Measurements from ENCODE around the gene CERS5.
A peak's percentile ranks its signal among the peaks of the same experiment; 100 is the strongest.
"Not testable (repeated sequence)": the region's sequence is repeated elsewhere in the genome, so short reads cannot be mapped to it uniquely, and the experiment has no call there.

CERS5 gene

DNA sequence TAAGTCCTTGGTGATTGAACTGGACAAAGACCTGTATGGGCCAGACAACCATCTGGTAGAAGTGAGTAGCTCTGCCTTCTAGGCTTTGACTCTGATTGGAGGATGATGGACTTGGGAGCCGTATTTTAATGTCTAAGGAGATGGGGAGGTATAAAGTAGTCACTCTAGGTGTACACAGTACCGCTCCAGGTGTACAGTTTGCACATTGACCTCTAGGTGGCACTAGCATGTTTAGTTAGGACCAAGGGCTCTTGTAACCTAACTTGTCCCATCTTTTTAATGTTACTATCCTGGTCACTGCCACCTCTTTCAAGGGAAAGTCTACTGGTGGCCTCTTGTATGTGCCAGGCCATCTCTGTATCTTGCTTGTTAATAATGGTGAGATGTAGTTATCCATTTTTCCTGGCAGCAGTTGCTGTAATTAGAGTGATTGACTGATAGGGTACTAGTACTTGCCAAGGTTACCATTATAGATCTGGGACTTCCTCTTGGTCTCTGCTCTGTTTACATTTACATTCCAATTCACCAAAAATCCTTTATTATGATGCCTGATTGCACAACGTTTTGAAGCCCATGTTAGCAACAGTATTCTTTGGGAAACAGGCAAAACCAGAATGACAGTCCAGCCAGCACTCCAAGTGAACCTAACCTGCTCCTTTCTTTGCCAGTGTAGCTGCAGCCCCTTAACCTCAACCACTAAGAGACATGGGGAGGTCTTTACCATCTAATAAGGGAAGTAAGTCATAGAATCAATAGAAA, 78.4 kb downstream of the CERS5 start:
- H3K4me3 ChIP-seq (replicated peaks; ENCODE audit: low read depth, low read length): no peak overlapping the region
- DNase-seq (ENCODE audit: extremely low read depth, low read depth): no peak
- TF ChIP-seq, protein P1, sequence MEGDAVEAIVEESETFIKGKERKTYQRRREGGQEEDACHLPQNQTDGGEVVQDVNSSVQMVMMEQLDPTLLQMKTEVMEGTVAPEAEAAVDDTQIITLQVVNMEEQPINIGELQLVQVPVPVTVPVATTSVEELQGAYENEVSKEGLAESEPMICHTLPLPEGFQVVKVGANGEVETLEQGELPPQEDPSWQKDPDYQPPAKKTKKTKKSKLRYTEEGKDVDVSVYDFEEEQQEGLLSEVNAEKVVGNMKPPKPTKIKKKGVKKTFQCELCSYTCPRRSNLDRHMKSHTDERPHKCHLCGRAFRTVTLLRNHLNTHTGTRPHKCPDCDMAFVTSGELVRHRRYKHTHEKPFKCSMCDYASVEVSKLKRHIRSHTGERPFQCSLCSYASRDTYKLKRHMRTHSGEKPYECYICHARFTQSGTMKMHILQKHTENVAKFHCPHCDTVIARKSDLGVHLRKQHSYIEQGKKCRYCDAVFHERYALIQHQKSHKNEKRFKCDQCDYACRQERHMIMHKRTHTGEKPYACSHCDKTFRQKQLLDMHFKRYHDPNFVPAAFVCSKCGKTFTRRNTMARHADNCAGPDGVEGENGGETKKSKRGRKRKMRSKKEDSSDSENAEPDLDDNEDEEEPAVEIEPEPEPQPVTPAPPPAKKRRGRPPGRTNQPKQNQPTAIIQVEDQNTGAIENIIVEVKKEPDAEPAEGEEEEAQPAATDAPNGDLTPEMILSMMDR (IDR thresholded peaks at IDR 0.05; ENCODE audit: low read depth, low read length, missing control alignments): peak; percentile 85

DNA sequence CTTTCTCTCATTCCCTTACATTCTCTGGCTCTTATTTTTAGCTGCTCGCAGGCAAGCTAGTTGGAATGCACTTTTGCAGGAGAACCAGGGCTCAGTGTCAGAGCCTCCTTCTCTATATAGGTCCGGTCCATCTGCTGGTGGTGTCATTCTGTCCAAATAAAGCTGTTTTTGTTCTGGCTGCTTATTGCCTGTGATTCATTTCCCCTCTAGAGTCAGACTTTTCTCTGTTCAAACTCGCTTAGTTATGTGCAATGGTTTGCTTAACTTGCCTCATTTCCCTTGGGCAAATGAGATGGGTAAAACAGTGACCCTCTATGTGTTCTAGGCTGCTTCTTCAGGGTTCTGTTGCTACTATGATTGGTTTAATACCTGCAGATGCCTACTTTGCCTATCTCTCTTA, 79.2 kb downstream of the CERS5 start:
- H3K4me3 ChIP-seq (replicated peaks; ENCODE audit: low read depth, low read length): no peak overlapping the region
- TF ChIP-seq, protein P1 (IDR thresholded peaks at IDR 0.05; ENCODE audit: low read depth, low read length, missing control alignments): no peak
- DNase-seq (ENCODE audit: extremely low read depth, low read depth): no peak

DNA sequence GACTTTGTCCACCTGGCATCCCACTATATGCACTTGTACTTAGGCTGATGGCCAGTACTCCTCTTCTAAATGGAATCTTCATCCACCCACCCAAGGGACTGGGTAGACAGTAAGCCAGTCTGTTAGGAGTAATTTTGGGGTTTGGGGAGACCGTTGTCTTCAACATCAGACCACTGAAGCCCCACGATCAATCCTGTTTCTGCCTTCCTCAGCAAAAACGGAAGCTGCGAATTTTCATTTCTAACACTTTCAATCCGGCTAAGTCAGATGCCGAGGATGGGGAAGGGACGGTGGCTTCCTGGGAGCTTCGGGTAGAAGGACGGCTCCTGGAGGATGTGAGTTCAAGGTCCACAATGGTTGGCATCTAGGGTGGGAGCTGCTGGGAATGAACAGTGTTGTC, 80.0 kb downstream of the CERS5 start:
- TF ChIP-seq, protein P1 (IDR thresholded peaks at IDR 0.05; ENCODE audit: low read depth, low read length, missing control alignments): no peak
- H3K4me3 ChIP-seq (replicated peaks; ENCODE audit: low read depth, low read length): no peak overlapping the region
- no peak for DNase-seq (ENCODE audit: extremely low read depth, low read depth)

DNA sequence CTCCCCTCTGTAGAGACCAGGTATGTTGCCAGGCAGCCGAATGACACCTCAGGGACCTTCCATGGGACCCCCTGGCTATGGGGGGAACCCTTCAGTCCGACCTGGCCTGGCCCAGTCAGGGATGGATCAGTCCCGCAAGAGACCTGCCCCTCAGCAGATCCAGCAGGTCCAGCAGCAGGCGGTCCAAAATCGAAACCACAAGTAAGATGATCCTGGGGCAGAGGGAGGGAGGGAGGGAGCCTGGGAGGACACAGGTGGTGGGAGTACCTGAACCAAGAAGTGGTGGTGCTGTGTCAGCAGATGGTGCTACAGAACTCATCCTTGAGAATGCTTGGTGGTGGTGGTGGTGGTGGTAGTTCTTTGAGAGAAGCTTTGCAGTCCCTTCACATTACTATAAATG, 81.0 kb downstream of the CERS5 start:
- peak overlapping the region; percentile 66 for H3K4me3 ChIP-seq (replicated peaks; ENCODE audit: low read depth, low read length)
- TF ChIP-seq, protein P1 (IDR thresholded peaks at IDR 0.05; ENCODE audit: low read depth, low read length, missing control alignments): no peak
- no peak for DNase-seq (ENCODE audit: extremely low read depth, low read depth)

DNA sequence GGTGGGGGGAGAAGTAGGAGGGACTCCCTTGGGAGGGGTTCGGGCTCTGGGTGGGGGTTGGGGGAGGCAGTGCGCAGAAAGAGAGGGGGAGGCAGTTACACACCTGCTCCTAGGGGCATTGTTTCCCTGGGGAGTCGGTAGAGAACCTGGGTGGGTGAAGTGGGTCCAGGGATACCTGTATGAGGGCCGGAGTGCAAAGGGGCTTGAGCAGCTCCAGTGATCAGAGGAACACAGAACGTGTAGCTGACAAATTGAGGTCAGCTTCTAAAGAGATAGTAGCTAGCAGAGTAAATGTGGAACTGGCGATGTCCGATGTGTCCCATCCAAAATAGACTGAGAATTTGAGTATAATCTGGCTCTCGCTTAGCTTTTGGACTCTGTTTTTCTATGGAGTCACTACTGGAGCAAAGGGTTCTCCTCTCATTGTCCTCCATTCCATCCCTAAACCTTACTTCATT, 81.5 kb downstream of the CERS5 start:
- TF ChIP-seq, protein P1 (IDR thresholded peaks at IDR 0.05; ENCODE audit: low read depth, low read length, missing control alignments): no peak
- H3K4me3 ChIP-seq (replicated peaks; ENCODE audit: low read depth, low read length): peak overlapping the region; percentile 66
- DNase-seq (ENCODE audit: extremely low read depth, low read depth): no peak

DNA sequence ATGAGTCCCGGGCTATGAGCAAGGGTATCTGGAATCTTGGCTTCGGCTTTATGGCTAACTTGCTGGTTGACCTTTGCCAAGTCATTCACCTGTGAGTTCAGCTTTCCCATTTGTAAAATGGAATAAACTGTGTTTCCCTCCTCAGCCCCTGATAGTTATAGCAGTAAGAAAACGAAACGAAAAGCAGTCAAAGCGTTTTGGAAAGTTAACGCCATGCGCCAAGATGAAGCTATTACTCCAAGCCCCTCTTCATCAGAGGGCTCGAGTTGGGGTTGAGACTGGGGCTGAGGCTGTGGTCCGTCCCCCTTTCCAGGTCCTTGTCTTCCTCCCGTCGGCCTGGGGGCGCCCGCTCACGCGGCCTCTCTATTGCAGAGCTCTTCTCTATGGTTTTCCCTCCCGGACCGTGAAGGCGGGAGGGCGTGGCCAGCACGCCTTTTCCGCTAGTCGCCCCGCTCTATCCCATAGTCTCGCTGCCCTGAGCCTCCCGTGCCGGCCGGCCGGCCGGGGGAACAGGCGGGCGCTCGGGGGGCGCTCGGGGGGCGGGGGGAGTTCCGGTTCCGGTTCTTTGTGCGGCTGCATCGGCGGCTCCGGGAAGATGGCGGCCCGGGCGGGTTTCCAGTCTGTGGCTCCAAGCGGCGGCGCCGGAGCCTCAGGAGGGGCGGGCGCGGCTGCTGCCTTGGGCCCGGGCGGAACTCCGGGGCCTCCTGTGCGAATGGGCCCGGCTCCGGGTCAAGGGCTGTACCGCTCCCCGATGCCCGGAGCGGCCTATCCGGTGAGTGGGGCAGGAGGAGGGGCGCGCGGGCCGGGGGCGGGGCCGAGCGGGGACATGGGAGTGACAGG, 82.2 kb downstream of the CERS5 start, which contains the start of gene SMARCD1:
Gene SMARCD1, plus strand, starts transcription at position 568 of the 840 bp plus-strand sequence. Its CDS starts 28 bp downstream, at position 596.
- peak; percentile 73 for DNase-seq (ENCODE audit: extremely low read depth, low read depth)
- TF ChIP-seq, protein P1 (IDR thresholded peaks at IDR 0.05; ENCODE audit: low read depth, low read length, missing control alignments): peak; percentile 52

DNA sequence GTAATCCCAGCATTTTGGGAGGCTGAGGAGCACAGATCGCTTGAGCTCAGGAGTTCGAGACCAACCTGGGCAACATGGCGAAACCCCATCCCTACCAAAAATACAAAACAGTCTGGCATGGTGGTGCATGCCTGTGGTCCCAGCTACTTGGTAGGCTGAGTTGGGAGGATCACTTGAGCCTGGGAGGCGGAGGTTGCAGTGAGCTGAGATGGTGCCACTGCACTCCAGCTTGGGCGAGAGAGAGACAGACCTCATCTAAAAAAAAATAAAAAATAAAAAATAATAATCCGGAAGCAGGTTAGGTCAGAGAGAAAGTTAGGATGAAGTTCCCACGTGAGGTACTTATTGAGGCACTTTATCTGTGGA, 82.8 kb downstream of the CERS5 start:
- DNase-seq (ENCODE audit: extremely low read depth, low read depth): not testable (repeated sequence)
- peak overlapping the region; percentile 66 for H3K4me3 ChIP-seq (replicated peaks; ENCODE audit: low read depth, low read length)

More for the DNA sequence above, 82.2 kb downstream of the CERS5 start, which contains the start of gene SMARCD1:
- H3K4me3 ChIP-seq (replicated peaks; ENCODE audit: low read depth, low read length): peak within 1 kb of the TSS; percentile 66
